Skin of body (tissue), 2 donors: ENCODE measurements around the gene ZFPM1. TPM values are rescaled to one million over a fixed set of nuclear protein-coding genes. Genes with fewer than 3 reads are reported as not detected.

Source experiments
- DNase-seq: peaks from one replicate; lab custom pipeline; 2025; lab: John Stamatoyannopoulos, UW
- total RNA-seq: library from RNA; depleted of rRNA; stranded (reverse); fragments of >200 nt; gene quantifications from one replicate; pipeline ENCODE4 v1.2.3, GENCODE V29; 2014

The ZFPM1 gene
- total RNA-seq, 1 donor from 2014 or later, result 0.69 TPM

- no peak for DNase-seq
Observed at GRCh38 chr16:88448461-88449266, 4.4 kb upstream of the ZFPM1 start.

DNA sequence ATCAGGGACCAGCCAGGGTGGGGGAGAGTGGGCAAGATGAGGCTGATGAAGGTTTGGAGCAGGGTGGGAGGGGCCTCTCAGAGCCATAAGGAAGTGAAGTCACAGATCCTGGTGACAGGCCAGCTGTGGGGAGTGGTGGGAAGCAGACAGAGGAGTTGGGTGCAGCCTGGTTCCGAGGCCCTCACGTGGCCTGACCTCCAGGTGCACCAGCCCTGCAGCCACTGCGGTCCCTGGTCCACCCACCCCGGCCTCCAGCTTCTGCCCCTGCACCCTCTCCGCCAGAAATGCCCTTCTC lies 3.9 kb upstream of the ZFPM1 start:
- DNase-seq, result no peak

DNA sequence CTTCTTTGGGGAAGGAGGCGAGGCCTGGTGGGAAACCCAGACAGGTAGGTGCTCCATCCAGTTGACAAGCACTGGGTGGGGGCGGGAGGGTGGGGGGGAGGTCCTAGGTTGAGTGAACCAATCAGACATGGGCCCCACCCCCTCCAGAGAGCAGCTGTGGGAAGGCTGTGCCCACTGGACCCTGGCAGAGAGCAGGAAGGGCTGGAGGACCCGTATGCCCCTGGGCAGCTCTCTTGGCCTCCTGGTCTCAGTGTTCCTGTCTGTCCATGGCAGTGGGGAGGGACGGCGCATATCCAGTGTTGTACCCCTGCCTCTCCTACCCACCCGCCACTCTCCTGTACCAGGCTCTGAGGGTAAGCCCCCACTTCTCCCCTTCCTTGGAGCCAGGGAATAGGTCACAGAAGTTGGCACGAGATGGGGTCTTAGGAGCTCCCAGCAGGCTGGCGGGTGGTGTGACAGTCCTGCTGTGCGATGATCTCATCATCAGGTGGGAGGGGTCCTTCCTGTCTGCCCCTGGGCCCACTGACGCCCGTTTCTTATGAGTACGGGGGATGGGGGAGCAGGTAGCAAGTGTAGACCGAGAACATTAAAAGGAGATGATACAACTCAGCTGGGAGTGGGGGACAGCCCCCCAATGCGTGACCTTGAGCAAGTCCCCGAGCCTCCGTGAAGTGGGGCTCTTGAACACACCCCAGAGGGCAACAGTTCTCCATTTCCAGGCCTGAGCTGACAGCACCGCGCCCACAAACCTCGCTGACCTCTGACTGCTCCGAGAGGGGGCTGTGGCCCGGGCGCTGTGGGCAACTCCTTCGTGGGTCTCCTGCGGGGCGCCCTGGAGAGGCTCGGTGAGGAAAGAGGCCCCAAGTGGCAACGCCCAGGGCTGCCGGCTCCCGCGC lies 1.2 kb upstream of the ZFPM1 start:
- DNase-seq, result no peak

DNA sequence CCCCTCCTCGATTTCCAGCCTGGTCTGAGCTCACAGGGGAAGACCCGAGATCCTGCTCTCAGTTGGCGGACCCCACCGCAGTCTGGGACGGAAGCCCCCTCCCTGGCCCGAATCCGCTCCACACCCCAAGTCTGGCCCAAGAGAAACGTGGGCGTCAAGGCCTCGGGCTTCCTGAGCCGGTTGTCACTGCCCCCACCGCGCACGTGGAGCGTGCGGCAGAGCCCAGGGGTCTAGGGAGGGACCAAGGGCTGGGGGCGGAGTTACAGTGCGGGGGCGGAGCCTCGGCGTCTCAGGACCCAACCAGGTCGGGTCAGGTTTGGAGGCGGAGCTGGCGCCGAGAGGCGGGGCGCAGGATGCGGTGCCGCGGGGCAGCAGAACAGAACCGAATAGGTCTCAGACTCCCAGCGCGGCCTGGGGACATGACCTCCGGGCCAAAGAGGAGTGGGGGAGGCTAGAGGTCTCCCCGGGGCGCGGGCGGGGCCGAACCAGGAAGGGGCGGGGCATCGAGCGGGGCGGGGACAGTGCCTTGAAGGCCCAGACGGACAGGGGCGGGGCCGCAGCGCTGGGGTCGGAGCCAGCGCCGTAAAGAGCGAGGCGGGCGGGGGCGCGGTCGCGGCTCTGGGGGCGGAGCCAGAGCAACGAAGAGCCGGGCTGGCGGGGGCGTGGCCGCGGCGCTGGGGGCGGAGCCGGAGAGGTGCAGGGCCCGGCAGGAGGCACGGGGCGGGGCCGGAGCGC lies 431 bp upstream of the ZFPM1 start:
- DNase-seq, result peak; percentile 86

DNA sequence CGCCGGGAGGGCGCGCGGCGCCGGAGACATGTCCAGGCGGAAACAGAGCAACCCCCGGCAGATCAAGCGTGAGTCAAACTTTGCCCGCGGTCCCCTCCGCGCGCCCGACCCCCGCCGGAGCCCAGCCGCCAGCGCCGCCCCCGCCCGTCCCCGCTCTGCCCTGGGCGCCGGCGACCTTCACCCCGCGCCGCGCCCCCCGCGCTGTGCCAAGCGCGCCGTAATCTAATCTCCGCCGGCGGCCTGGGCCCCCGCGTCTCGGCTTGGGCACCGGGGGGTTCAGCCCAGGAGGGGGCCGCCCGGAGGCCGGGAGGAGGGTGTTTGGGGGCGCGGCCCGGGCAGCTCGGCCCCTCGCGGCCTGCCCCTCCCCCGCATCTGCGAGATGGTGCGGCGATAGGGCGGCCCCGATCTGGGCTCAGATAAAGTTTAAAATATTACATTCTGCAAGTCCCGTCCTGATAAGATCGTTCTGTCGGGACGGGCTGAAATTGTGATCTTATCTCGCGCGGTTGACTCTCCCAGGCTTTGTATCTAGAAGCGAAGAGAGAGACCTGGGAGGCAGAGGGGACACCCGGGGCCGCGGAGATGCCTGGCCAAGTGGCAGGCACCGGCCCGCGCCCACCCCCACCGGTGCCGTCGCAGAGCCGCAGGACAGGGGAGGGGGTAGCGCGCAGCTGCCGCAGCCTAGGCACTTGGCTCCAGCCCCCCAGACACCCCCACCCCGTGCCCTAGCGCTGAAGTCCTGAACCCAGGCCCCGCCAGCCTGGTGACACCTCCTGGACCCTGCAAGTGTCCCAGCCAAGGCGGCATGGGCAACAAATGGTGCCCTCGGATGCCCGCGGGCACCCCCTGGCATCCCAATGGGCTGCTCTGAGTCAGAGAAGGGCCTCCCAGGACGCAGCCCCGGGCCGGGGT lies 787 bp downstream of the ZFPM1 start:
- no peak for DNase-seq

GRCh38 chr16:88454523-88454947 lies 1.5 kb downstream of the ZFPM1 start:
- DNase-seq, result no peak

GRCh38 chr16:88455610-88456355 lies 2.7 kb downstream of the ZFPM1 start:
- DNase-seq, result no peak

DNA sequence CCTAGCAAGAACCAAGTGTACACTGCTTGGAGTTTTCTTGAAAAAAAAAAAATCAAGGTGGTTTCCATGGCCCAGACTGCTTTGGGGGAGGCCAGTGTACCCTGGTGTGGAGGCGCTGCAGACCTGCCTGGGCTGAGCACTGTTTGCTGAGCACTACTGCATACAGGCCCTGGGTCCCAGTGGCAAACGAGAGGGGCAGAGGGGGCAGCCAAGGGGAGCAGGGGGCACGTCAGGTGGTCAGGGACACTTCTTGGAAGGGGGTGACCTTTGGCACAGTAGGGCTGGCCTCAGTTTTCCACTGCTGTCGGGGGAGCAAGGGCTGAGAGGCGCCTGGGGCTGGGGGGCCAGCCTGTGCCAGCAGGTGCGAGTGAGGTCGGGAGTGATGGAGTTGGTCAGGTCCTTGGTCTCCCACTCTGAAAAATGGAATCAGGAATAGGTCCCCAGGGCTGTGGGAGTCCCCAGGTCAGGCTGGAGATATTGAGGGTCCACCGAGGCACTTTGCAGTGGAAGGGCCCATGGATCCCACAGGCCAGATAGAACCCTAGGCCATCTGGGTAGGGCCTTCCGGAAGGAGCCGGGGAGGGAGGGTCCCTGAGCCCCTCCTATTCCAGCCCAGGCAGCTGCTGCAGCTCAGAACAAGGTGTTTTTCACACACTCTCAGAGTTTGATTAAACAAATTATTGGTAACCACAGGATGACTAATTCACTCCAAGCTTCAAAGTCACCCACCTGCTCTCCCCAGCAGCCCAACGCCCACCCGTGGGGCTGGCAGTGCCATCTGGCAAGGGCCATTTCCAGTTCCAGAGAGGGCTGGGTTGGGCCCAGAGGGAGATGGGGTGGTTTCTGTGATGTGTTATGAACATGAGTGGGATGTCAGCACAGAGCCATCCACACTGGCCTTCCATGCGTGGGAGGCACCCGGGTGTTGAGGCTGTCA lies 3.5 kb downstream of the ZFPM1 start:
- no peak for DNase-seq

GRCh38 chr16:88458039-88458772 lies 5.1 kb downstream of the ZFPM1 start:
- no peak for DNase-seq

DNA sequence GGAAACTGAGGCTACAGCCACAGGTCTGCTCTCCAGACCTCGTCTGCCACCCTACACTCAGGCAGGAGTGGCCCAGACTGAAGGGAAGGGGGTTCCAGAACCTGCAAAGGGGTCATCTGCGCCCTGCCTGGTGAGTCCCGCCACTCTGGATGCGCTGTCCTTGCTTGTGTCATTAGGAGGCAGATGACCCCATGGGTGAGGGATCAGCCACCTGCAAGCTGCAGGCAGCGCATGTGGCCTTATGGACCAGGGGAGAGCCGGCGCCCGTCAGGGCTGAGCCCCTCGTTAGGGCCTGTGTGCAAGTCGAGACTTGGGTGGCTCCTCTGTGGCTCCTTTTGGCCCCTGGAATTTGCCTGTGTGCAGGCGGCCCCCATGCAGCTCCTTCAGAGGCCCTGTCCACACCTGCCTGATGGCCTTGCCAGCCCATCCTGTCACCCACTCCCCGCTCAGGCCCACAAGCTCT lies 5.7 kb downstream of the ZFPM1 start:
- no peak for DNase-seq

DNA sequence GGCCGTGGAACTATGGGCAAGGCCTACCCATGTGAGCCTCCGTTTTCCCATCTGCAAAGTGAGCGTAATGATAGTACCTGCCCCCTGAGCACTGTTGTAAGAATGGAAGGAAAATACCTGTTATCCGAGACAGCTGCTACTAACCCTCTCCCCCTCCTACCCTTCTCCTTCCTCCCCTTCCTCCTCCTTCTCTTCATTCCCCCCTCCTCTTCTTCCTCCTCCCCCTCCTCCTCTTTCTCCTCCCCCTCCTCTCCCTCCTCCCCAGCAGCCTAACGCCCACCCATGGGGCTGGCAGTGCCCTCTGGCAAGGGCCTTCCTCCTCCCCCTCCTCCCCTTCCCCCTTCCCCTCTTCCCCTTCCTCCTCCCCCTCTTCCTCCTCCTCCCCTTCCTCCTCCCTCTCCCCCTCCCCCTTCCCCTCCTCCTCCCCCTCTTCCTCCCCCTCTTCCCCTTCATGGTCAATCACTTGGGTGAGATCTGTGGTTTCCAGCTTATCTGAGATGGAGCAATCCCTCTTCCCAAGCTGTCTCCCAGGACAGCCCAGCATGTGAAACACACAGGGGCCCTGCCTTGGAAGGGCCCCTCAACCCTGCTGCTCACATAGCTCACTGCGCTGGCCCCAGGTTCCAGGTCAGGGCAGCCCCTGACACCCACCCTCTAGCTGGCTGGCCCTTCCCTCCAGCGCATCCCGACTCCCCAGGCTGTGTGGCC lies 6.4 kb downstream of the ZFPM1 start:
- no peak for DNase-seq

GRCh38 chr16:88460496-88461330 lies 7.6 kb downstream of the ZFPM1 start:
- DNase-seq, result no peak

- DNase-seq, result no peak
Observed at GRCh38 chr16:88461331-88462269, 8.5 kb downstream of the ZFPM1 start.

- no peak for DNase-seq
Observed at GRCh38 chr16:88462396-88462795, 9.3 kb downstream of the ZFPM1 start.

DNA sequence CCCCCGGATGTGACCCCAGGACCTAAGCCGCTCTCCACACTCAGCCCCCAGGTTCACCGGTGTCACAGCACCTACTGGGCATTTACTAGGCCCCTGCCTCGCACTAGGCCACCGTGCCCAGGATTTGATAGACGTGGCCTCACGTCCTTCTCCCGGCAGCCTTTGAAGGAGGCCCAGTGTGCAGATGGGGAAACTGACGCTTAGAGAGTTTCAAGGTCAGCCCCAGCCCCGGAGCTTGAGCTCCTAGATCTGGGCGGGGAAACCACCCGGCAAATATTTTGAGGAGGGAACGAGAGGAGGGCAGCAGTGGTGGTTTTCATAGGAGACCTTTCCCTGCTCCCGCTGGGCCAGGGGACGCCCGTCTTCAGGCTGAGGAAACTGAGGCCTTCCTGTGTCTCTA lies 10.3 kb downstream of the ZFPM1 start:
- DNase-seq, result no peak
